NOMO-1 (cell line): ENCODE measurements around the gene GPR139.

ENCODE experiments used
- DNase-seq, 2 experiments: peaks; one replicate each; lab custom pipeline; 2025; ENCODE audit not compliant: unreplicated experiment in 2 of 2; lab: John Stamatoyannopoulos, UW

GPR139 gene

GRCh38 chr16:20073203-20074098, at the start of gene GPR139:
Gene GPR139 (minus strand): TSS chr16:20073890. CDS start chr16:20073616, 274 bp downstream.
- DNase-seq: no peak

GRCh38 chr16:20122011-20122410, 48.3 kb upstream of the GPR139 start:
- no peak for DNase-seq

- no peak for DNase-seq
Measured at GRCh38 chr16:20114356-20114755, 40.7 kb upstream of the GPR139 start.

- DNase-seq: no peak
Measured at GRCh38 chr16:20111143-20111542, 37.5 kb upstream of the GPR139 start.

- DNase-seq: no peak
Measured at GRCh38 chr16:20107083-20107482, 33.4 kb upstream of the GPR139 start.

- DNase-seq: no peak
Measured at GRCh38 chr16:20104563-20105183, 31.0 kb upstream of the GPR139 start.

- DNase-seq: no peak
Measured at GRCh38 chr16:20102521-20102920, 28.8 kb upstream of the GPR139 start.

GRCh38 chr16:20102021-20102420, 28.3 kb upstream of the GPR139 start:
- DNase-seq: no peak

- no peak for DNase-seq
Measured at GRCh38 chr16:20099375-20099774, 25.7 kb upstream of the GPR139 start.

- no peak for DNase-seq
Measured at GRCh38 chr16:20094157-20094556, 20.5 kb upstream of the GPR139 start.

- no peak for DNase-seq
Measured at GRCh38 chr16:20089246-20089965, 15.7 kb upstream of the GPR139 start.

- DNase-seq: no peak
Measured at GRCh38 chr16:20084624-20085226, 11.0 kb upstream of the GPR139 start.

- DNase-seq: no peak
Measured at GRCh38 chr16:20079106-20079505, 5.4 kb upstream of the GPR139 start.

GRCh38 chr16:20075243-20075642, 1.6 kb upstream of the GPR139 start:
- DNase-seq: no peak

- no peak for DNase-seq
Measured at GRCh38 chr16:20074099-20074991, 655 bp upstream of the GPR139 start.

- no peak for DNase-seq
Measured at GRCh38 chr16:20072874-20073202, 852 bp downstream of the GPR139 start.

GRCh38 chr16:20072146-20072873, 1.4 kb downstream of the GPR139 start:
- no peak for DNase-seq

- no peak for DNase-seq
Measured at GRCh38 chr16:20064931-20065330, 8.8 kb downstream of the GPR139 start.

GRCh38 chr16:20064520-20064919, 9.2 kb downstream of the GPR139 start:
- DNase-seq: no peak

GRCh38 chr16:20061132-20061531, 12.6 kb downstream of the GPR139 start:
- no peak for DNase-seq
